SH-SY5Y (cell line): ENCODE measurements around the gene GADL1.

Experiments used
- GATA2 ChIP-seq: IDR thresholded peaks from 2 replicates; pipeline ENCODE4 v1.6.1; 2011; ENCODE audit warnings: mild to moderate bottlenecking, low read depth, low read length
- GATA3 ChIP-seq: IDR thresholded peaks from 2 replicates; pipeline ENCODE4 v1.6.1; 2011; ENCODE audit warnings: low read depth, mild to moderate bottlenecking, low read length, moderate library complexity

GRCh38 chr3:30682434-30683155, 211.9 kb downstream of the GADL1 start:
- TF ChIP-seq GATA2 = no peak
- no peak for TF ChIP-seq GATA3
